Coronary artery (tissue), 2 donors: Measurements from ENCODE around the gene KIN.
"Not testable (repeated sequence)": the region's sequence is repeated elsewhere in the genome, so short reads cannot be mapped to it uniquely, and the experiment has no call there.

Experiments
- DNase-seq: peaks from one replicate; pipeline ENCODE4 v3.0.0-alpha.2; 2017; ENCODE audit warnings: low spot score
- H3K27ac ChIP-seq, 2 donors: fragments of 200-600 bp; sonication (generic); one replicate each; pipeline ENCODE4 v1.5.1; 2016 to 2019
- H3K4me3 ChIP-seq: fragments of 200-600 bp; sonication (generic); 2 replicates; pipeline ENCODE4 v1.5.1; 2016; ENCODE audit warnings: mild to moderate bottlenecking, moderate library complexity
- CTCF ChIP-seq: fragments of 200-600 bp; sonication (generic); IDR thresholded peaks from one replicate; pipeline ENCODE4 v1.5.1; 2019; ENCODE audit warnings: antibody characterized with exemption

The KIN gene

GRCh38 chr10:7738536-7739407 is 49.0 kb downstream of the KIN start:
- DNase-seq, result no peak
- no peak overlapping the region for H3K27ac ChIP-seq
- H3K4me3 ChIP-seq, result no peak overlapping the region
- TF ChIP-seq CTCF, result no peak

GRCh38 chr10:7734821-7735220 is 53.0 kb downstream of the KIN start:
- Histone ChIP-seq H3K27ac (no peak overlapping the region), H3K4me3 (no peak overlapping the region)
- no peak for DNase-seq
- no peak for TF ChIP-seq CTCF

- no peak overlapping the region for H3K27ac ChIP-seq
Measured at GRCh38 chr10:7722927-7723529, 64.8 kb downstream of the KIN start.

GRCh38 chr10:7720478-7720877 is 67.3 kb downstream of the KIN start:
- no peak overlapping the region for H3K4me3 ChIP-seq
- no peak for TF ChIP-seq CTCF
- H3K27ac ChIP-seq, result no peak overlapping the region
- DNase-seq, result no peak

More at GRCh38 chr10:7722927-7723529, 64.8 kb downstream of the KIN start:
- DNase-seq, result no peak
- no peak for TF ChIP-seq CTCF
- H3K4me3 ChIP-seq, result no peak overlapping the region

GRCh38 chr10:7718685-7719084 is 69.1 kb downstream of the KIN start:
- TF ChIP-seq CTCF, result no peak
- no peak for DNase-seq
- H3K4me3 ChIP-seq, result no peak overlapping the region
- H3K27ac ChIP-seq, result no peak overlapping the region

- no peak for TF ChIP-seq CTCF
Measured at GRCh38 chr10:7717767-7718166, 70.0 kb downstream of the KIN start.

GRCh38 chr10:7715515-7715914 is 72.3 kb downstream of the KIN start:
- DNase-seq, result no peak
- H3K4me3 ChIP-seq, result no peak overlapping the region
- no peak for TF ChIP-seq CTCF
- no peak overlapping the region for H3K27ac ChIP-seq

More at GRCh38 chr10:7717767-7718166, 70.0 kb downstream of the KIN start:
- H3K27ac ChIP-seq, result no peak overlapping the region
- DNase-seq, result no peak
- H3K4me3 ChIP-seq, result no peak overlapping the region

- DNase-seq, H3K4me3 ChIP-seq: not testable (repeated sequence)
Measured at GRCh38 chr10:7711075-7711474, 76.7 kb downstream of the KIN start.

More at GRCh38 chr10:7711075-7711474, 76.7 kb downstream of the KIN start:
- not testable (repeated sequence) for H3K27ac ChIP-seq
